ENCODE data around the gene AMHR2.
"Not testable (repeated sequence)": the region's sequence is repeated elsewhere in the genome, so short reads cannot be mapped to it uniquely, and the experiment has no call there.

AMHR2 gene

GRCh38 chr12:53414756-53415417 lies 8.8 kb upstream of the AMHR2 start:
- DNase-seq (ENCODE audit: low read depth in 3 of 3, low spot score in 1 of 3): no peak

GRCh38 chr12:53415752-53416389 lies 7.8 kb upstream of the AMHR2 start:
- DNase-seq (ENCODE audit: low read depth in 3 of 3, low spot score in 1 of 3): not testable (repeated sequence)

GRCh38 chr12:53417291-53417816 lies 6.3 kb upstream of the AMHR2 start:
- DNase-seq (ENCODE audit: low read depth in 3 of 3, low spot score in 1 of 3): not testable (repeated sequence)

GRCh38 chr12:53418221-53418620 lies 5.4 kb upstream of the AMHR2 start:
- DNase-seq (ENCODE audit: low read depth in 3 of 3, low spot score in 1 of 3): no peak

GRCh38 chr12:53419756-53420155 lies 3.9 kb upstream of the AMHR2 start:
- no peak for DNase-seq (ENCODE audit: low read depth in 3 of 3, low spot score in 1 of 3)

- DNase-seq (ENCODE audit: low read depth in 3 of 3, low spot score in 1 of 3): not testable (repeated sequence)
These were observed 1.4 kb upstream of the AMHR2 start for GRCh38 chr12:53422247-53422646.

- no peak for DNase-seq (ENCODE audit: low read depth in 3 of 3, low spot score in 1 of 3)
These were observed 1.2 kb downstream of the AMHR2 start for GRCh38 chr12:53424626-53425514.

GRCh38 chr12:53425515-53426150 lies 2.0 kb downstream of the AMHR2 start:
- DNase-seq (ENCODE audit: low read depth in 3 of 3, low spot score in 1 of 3): no peak

- no peak for DNase-seq (ENCODE audit: low read depth in 3 of 3, low spot score in 1 of 3)
These were observed 4.4 kb downstream of the AMHR2 start for GRCh38 chr12:53427905-53428594.

GRCh38 chr12:53428741-53429140 lies 5.1 kb downstream of the AMHR2 start:
- no peak for DNase-seq (ENCODE audit: low read depth in 3 of 3, low spot score in 1 of 3)

GRCh38 chr12:53430116-53430515 lies 6.5 kb downstream of the AMHR2 start:
- no peak for DNase-seq (ENCODE audit: low read depth in 3 of 3, low spot score in 1 of 3)

- no peak for DNase-seq (ENCODE audit: low read depth in 3 of 3, low spot score in 1 of 3)
These were observed 7.5 kb downstream of the AMHR2 start for GRCh38 chr12:53431187-53431586.

- DNase-seq (ENCODE audit: low read depth in 3 of 3, low spot score in 1 of 3): not testable (repeated sequence)
These were observed 11.7 kb downstream of the AMHR2 start for GRCh38 chr12:53435326-53435725.

GRCh38 chr12:53439582-53439981 lies 15.9 kb downstream of the AMHR2 start:
- DNase-seq (ENCODE audit: low read depth in 3 of 3, low spot score in 1 of 3): not testable (repeated sequence)

- DNase-seq (ENCODE audit: low read depth in 3 of 3, low spot score in 1 of 3): peak; percentile 96 to 98 (median 96)
These were observed 17.6 kb downstream of the AMHR2 start, which contains the start of gene PRR13 for GRCh38 chr12:53441040-53441833. Gene PRR13 (plus strand): TSS chr12:53441734. CDS start chr12:53442715, 981 bp downstream.

GRCh38 chr12:53443955-53444354 lies 20.3 kb downstream of the AMHR2 start:
- no peak for DNase-seq (ENCODE audit: low read depth in 3 of 3, low spot score in 1 of 3)

- not testable (repeated sequence) for DNase-seq (ENCODE audit: low read depth in 3 of 3, low spot score in 1 of 3)
These were observed 21.1 kb downstream of the AMHR2 start for GRCh38 chr12:53444593-53445325.

GRCh38 chr12:53450936-53451335 lies 27.3 kb downstream of the AMHR2 start:
- no peak for DNase-seq (ENCODE audit: low read depth in 3 of 3, low spot score in 1 of 3)

- peak; percentile 88 to 96 (median 94) for DNase-seq (ENCODE audit: low read depth in 3 of 3, low spot score in 1 of 3)
These were observed 28.1 kb downstream of the AMHR2 start, which contains the start of gene PCBP2 for GRCh38 chr12:53451661-53452158. Gene PCBP2 (plus strand): TSS chr12:53452102. CDS start chr12:53454801, 2,699 bp downstream.
